ENCODE data around the gene SLC26A9.

- TF ChIP-seq EZH2 (IDR thresholded peaks at IDR 0.05; ENCODE audit: borderline replicate concordance, low read depth, low read length, severe bottlenecking) (no peak), CTCF (IDR thresholded peaks at IDR 0.05; ENCODE audit: borderline replicate concordance, extremely low read depth, low read length, poor library complexity, severe bottlenecking) (no peak)
Observed at GRCh38 chr1:205980237-205980870, 37.1 kb upstream of the SLC26A9 start.

Measured in DND-41 (cell line).